Neural cell (in vitro differentiated cells): ENCODE data around the gene ZCCHC24. TPM values are rescaled to one million over a fixed set of nuclear protein-coding genes. Genes with fewer than 3 reads are reported as not detected.

Source experiments
- H2AFZ ChIP-seq: fragments of 200-600, 300-800 bp; sonication (generic), shearing (Covaris generic); 2 replicates; pipeline ENCODE4 v1.6.0; 2014; ENCODE audit warnings: low read depth, mild to moderate bottlenecking, antibody characterized with exemption, low read length, moderate library complexity
- H3F3A ChIP-seq: fragments of 200-600 bp; shearing (Covaris generic); 2 replicates; pipeline ENCODE4 v1.6.1; 2016; ENCODE audit warnings: mild to moderate bottlenecking, moderate library complexity, mixed read lengths, antibody characterized with exemption, low read length; ENCODE audit not compliant: insufficient read depth, poor library complexity, severe bottlenecking
- H3K27ac ChIP-seq: fragments of 200-600, 300-800 bp; sonication (generic), shearing (Covaris generic); 2 replicates; pipeline ENCODE4 v1.5.1; 2014; ENCODE audit warnings: mild to moderate bottlenecking, low read length, moderate library complexity
- H3K27me3 ChIP-seq: fragments of 300-800, 200-600 bp; sonication (generic), shearing (Covaris generic); 2 replicates; pipeline ENCODE4 v1.6.0; 2014; ENCODE audit warnings: mild to moderate bottlenecking, low read depth, low read length, moderate library complexity; ENCODE audit not compliant: insufficient read depth
- H3K36me3 ChIP-seq: fragments of 300-800, 200-600 bp; sonication (generic), shearing (Covaris generic); 2 replicates; pipeline ENCODE4 v1.5.1; 2014; ENCODE audit warnings: mild to moderate bottlenecking, antibody characterized with exemption, low read length, moderate library complexity; ENCODE audit not compliant: insufficient read depth
- H3K4me2 ChIP-seq: fragments of 300-800, 200-600 bp; sonication (generic), shearing (Covaris generic); 2 replicates; pipeline ENCODE4 v1.6.0; 2014; ENCODE audit warnings: mild to moderate bottlenecking, low read length
- H3K4me3 ChIP-seq: fragments of 300-800, 200-600 bp; sonication (generic), shearing (Covaris generic); 2 replicates; pipeline ENCODE4 v1.5.1; 2014; ENCODE audit warnings: mild to moderate bottlenecking, low read length, moderate library complexity
- H3K79me2 ChIP-seq: fragments of 200-600 bp; shearing (Covaris generic); replicated peaks from 2 replicates; pipeline ENCODE4 v1.6.0; 2014; ENCODE audit warnings: mild to moderate bottlenecking, low read length, moderate library complexity; ENCODE audit not compliant: insufficient read depth
- H3K9ac ChIP-seq: fragments of 300-800, 200-600 bp; sonication (generic), shearing (Covaris generic); 2 replicates; pipeline ENCODE4 v1.6.1; 2016; ENCODE audit warnings: mild to moderate bottlenecking, low read length, mixed read lengths
- H3K9me2 ChIP-seq: fragments of 200-600 bp; shearing (Covaris generic); 2 replicates; pipeline ENCODE4 v1.6.1; 2016; ENCODE audit warnings: mild to moderate bottlenecking, low read length, mixed read lengths; ENCODE audit not compliant: insufficient read depth
- H3K9me3 ChIP-seq: fragments of 200-600, 300-800 bp; sonication (generic), shearing (Covaris generic); 2 replicates; pipeline ENCODE4 v1.6.1; 2016; ENCODE audit warnings: mild to moderate bottlenecking, mixed run types, low read length, moderate library complexity, mixed read lengths
- H4K20me1 ChIP-seq: fragments of 200-600 bp; shearing (Covaris generic); 2 replicates; pipeline ENCODE4 v1.6.1; 2016; ENCODE audit warnings: mild to moderate bottlenecking, mixed run types; ENCODE audit not compliant: insufficient read depth
- CTCF ChIP-seq: fragments of 450-650 bp; IDR thresholded peaks from 2 replicates; pipeline ENCODE4 v1.5.1; 2014; ENCODE audit warnings: antibody characterized with exemption, mild to moderate bottlenecking, moderate library complexity; ENCODE audit not compliant: poor library complexity, severe bottlenecking
- EP300 ChIP-seq: fragments of 450-650 bp; conservative IDR thresholded peaks from 2 replicates; pipeline ENCODE4 v1.6.1; 2014; ENCODE audit warnings: antibody characterized with exemption, mild to moderate bottlenecking, moderate library complexity; ENCODE audit not compliant: poor library complexity, severe bottlenecking
- EZH2 ChIP-seq: fragments of 200-600, 300-800 bp; shearing (Covaris generic), sonication (generic); IDR thresholded peaks from 2 replicates; pipeline ENCODE4 v1.6.1; 2014; ENCODE audit warnings: antibody characterized with exemption, low read length, borderline replicate concordance, mild to moderate bottlenecking; ENCODE audit not compliant: insufficient read depth, poor library complexity, severe bottlenecking
- MXI1 ChIP-seq: fragments of 450-650 bp; conservative IDR thresholded peaks from 2 replicates; pipeline ENCODE4 v1.6.1; 2014; ENCODE audit warnings: antibody characterized with exemption, mild to moderate bottlenecking; ENCODE audit not compliant: poor library complexity, severe bottlenecking
- POLR2AphosphoS5 ChIP-seq: IDR thresholded peaks from 2 replicates; pipeline ENCODE4 v1.6.1; 2012
- RAD21 ChIP-seq: fragments of 450-650 bp; conservative IDR thresholded peaks from 2 replicates; pipeline ENCODE4 v1.6.1; 2014; ENCODE audit warnings: antibody characterized with exemption, mild to moderate bottlenecking, moderate library complexity
- REST ChIP-seq: IDR thresholded peaks from 2 replicates; pipeline ENCODE4 v1.6.1; 2012; ENCODE audit warnings: borderline replicate concordance
- SMC3 ChIP-seq: fragments of 450-650 bp; conservative IDR thresholded peaks from 2 replicates; pipeline ENCODE4 v1.6.1; 2014; ENCODE audit warnings: antibody characterized with exemption, mild to moderate bottlenecking, moderate library complexity; ENCODE audit not compliant: poor library complexity
- TAF1 ChIP-seq: IDR thresholded peaks from 2 replicates; pipeline ENCODE4 v1.6.1; 2012; ENCODE audit warnings: low read depth
- polyA plus RNA-seq: library from polyadenylated mRNA; depleted of rRNA; stranded (reverse); fragments of >200 nt; gene quantifications from 2 replicates; pipeline ENCODE4 v1.2.3, GENCODE V29; 2014

ZCCHC24 gene
- polyA plus RNA-seq, 1 donor from 2014 or later, result not detected

GRCh38 chr10:79355420-79356017, 89.9 kb downstream of the ZCCHC24 start:
- no peaks in the 10 kb centered on the region for H3K79me2 ChIP-seq
- H4K20me1 ChIP-seq, result no peaks in the 10 kb centered on the region
- H3K27me3 ChIP-seq, result no peaks in the 10 kb centered on the region
- no peaks in the 10 kb centered on the region for H3K9me3 ChIP-seq
- no peaks in the 10 kb centered on the region for H3F3A ChIP-seq
- H3K4me2 ChIP-seq, result no peak overlapping the region
- H3K36me3 ChIP-seq, result no peaks in the 10 kb centered on the region
- H3K9me2 ChIP-seq, result no peaks in the 10 kb centered on the region
- no peak overlapping the region for H3K9ac ChIP-seq
- H2AFZ ChIP-seq, result no peak overlapping the region
- H3K27ac ChIP-seq, result no peak overlapping the region
- H3K4me3 ChIP-seq, result no peak overlapping the region
- TF ChIP-seq SMC3 (no peak), EZH2 (no peak), POLR2AphosphoS5 (no peak), TAF1 (no peak), MXI1 (no peak), EP300 (no peak), CTCF (no peak), RAD21 (no peak), REST (no peak)

- TF ChIP-seq MXI1 (no peak), RAD21 (no peak), EP300 (no peak), SMC3 (no peak), CTCF (no peak), EZH2 (no peak), POLR2AphosphoS5 (no peak), REST (no peak), TAF1 (no peak)
- Histone ChIP-seq H3K27ac (no peak overlapping the region), H3K27me3 (no peaks in the 10 kb centered on the region)
Measured at GRCh38 chr10:79354615-79355014, 90.8 kb downstream of the ZCCHC24 start.

More at GRCh38 chr10:79354615-79355014, 90.8 kb downstream of the ZCCHC24 start:
- H2AFZ ChIP-seq, result no peak overlapping the region
- H3K9me3 ChIP-seq, result no peaks in the 10 kb centered on the region
- H3K36me3 ChIP-seq, result no peaks in the 10 kb centered on the region
- H4K20me1 ChIP-seq, result no peaks in the 10 kb centered on the region
- no peak overlapping the region for H3K9ac ChIP-seq
- no peak overlapping the region for H3K4me2 ChIP-seq
- H3K79me2 ChIP-seq, result no peaks in the 10 kb centered on the region
- H3K9me2 ChIP-seq, result no peaks in the 10 kb centered on the region
- no peak overlapping the region for H3K4me3 ChIP-seq
- no peaks in the 10 kb centered on the region for H3F3A ChIP-seq
